ENCODE measurements around the gene GALM. TPM values are rescaled to one million over a fixed set of nuclear protein-coding genes. Genes with fewer than 3 reads are reported as not detected.

The GALM gene
- total and polyA plus RNA-seq, 2 of the 13 experiments (the other 11 are each of a cell fraction or from before 2014, with no cell fraction given): 65.5 to 90.0 TPM

DNA sequence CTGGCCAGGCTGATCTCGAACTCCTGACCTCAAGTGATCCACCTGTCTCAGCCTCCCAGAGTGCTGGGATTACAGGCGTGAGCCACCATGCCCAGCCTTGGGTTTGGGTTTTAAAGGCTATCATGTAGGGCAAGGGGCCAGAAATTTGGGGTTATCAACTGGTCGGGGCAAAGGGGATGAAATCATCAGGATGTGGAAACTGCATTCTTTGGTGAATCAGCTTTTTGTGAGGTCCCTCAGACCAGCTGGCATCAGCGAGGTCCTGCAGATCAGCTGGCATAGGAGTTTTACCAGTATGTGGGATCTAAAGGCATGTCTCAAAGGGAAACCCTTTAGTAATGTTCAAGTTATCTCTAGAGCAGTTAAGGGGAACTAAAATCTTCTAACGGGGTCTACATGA, 105.7 kb downstream of the GALM start:
- Histone ChIP-seq H3K36me3 (replicated peaks in 1 of 2; ENCODE audit: control insufficient read depth in 1 of 2, insufficient read depth in 2 of 2, low read length in 2 of 2) (no peaks in the 10 kb centered on the region), H4K20me1 (ENCODE audit: insufficient read depth, low read length) (no peaks in the 10 kb centered on the region), H3K9me3 (ENCODE audit: low read length) (no peaks in the 10 kb centered on the region), H2AFZ (ENCODE audit: low read length) (no peak overlapping the region), H3K4me3 (replicated peaks in 1 of 3; ENCODE audit: insufficient read depth in 1 of 3, low read depth in 2 of 3, low read length in 3 of 3) (peak overlapping the region in 1 of 3 experiments; percentile 11; a peak in 1 of 6 replicates), H3K9ac (ENCODE audit: insufficient read depth, low read depth, low read length) (0 out of 2 replicates have a peak overlapping the region, but pooled peaks have one; percentile 24), H3K27ac (ENCODE audit: extremely low read length, insufficient read depth, low read length) (no peak overlapping the region), H3K27me3 (ENCODE audit: control insufficient read depth in 1 of 2, insufficient read depth in 2 of 2, low read length in 2 of 2) (no peaks in the 10 kb centered on the region), H3K4me2 (ENCODE audit: low read depth, low read length) (peak overlapping the region; percentile 41), H3K4me1 (ENCODE audit: insufficient read depth, low read length) (peaks cover 54% of the 10 kb centered on the region), H3K79me2 (ENCODE audit: insufficient read depth, low read length) (no peaks in the 10 kb centered on the region)
- TF ChIP-seq YEATS4 (CRISPR knock-in tag; IDR thresholded peaks at IDR 0.05; ENCODE audit: borderline replicate concordance): no peak
- no peak for TF ChIP-seq ZNF264 (CRISPR knock-in tag; IDR thresholded peaks at IDR 0.05)
- TF ChIP-seq REXO4 (CRISPR knock-in tag; IDR thresholded peaks at IDR 0.05; ENCODE audit: borderline replicate concordance): no peak
- no peak for TF ChIP-seq FOXC1 (CRISPR knock-in tag; IDR thresholded peaks at IDR 0.05; ENCODE audit: borderline replicate concordance)
- TF ChIP-seq NFKB2 (CRISPR knock-in tag; IDR thresholded peaks at IDR 0.05; ENCODE audit: borderline replicate concordance): no peak
- TF ChIP-seq RAD51 (IDR thresholded peaks at IDR 0.05; ENCODE audit: borderline replicate concordance): no peak
- no peak for TF ChIP-seq CBX5 (CRISPR knock-in tag; IDR thresholded peaks at IDR 0.05; ENCODE audit: borderline replicate concordance)
- TF ChIP-seq, protein P1, sequence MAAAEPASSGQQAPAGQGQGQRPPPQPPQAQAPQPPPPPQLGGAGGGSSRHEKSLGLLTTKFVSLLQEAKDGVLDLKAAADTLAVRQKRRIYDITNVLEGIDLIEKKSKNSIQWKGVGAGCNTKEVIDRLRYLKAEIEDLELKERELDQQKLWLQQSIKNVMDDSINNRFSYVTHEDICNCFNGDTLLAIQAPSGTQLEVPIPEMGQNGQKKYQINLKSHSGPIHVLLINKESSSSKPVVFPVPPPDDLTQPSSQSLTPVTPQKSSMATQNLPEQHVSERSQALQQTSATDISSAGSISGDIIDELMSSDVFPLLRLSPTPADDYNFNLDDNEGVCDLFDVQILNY (CRISPR knock-in tag; conservative IDR thresholded peaks at IDR 0.05): no peak
- no peak for TF ChIP-seq AFF4 (CRISPR knock-in tag; IDR thresholded peaks at IDR 0.05)
- peak; percentile 31; the same call in 1 of the 2 replicates for TF ChIP-seq TFAP4 (IDR thresholded peaks at IDR 0.05; ENCODE audit: borderline replicate concordance, low read depth)
- TF ChIP-seq CHD2 (IDR thresholded peaks at IDR 0.05; ENCODE audit: low read depth, low read length): no peak
- no peak for TF ChIP-seq ZNF766 (CRISPR knock-in tag; IDR thresholded peaks at IDR 0.05; ENCODE audit: borderline replicate concordance)
- 0 out of 2 replicates have a peak, but pooled peaks have one; percentile 17 for TF ChIP-seq NR2F6 (IDR thresholded peaks at IDR 0.05)
- TF ChIP-seq NR2F6 (CRISPR knock-in tag; IDR thresholded peaks at IDR 0.05): no peak
- TF ChIP-seq MED1 (CRISPR knock-in tag; IDR thresholded peaks at IDR 0.05): no peak
- ChIA-PET POLR2A (interaction anchor here (1.2 to 2.4 kb wide), 2 partner anchors 21 to 353 kb away, joined by 3 to 20 read pairs; partner anchors contain the start of gene SRSF7), CTCF (ENCODE audit: low intra/inter-chr PET ratio, low total read pairs) (no interaction called here)
- DNase-seq (ENCODE audit: low spot score): no peak
- in situ Hi-C loops (cut with HindIII; ENCODE audit: extremely low pct_ligation_motif_present, low pct_unique_long_range_greater_than_20kb) (no loop called here), intact Hi-C loops (cut with micrococcal nuclease; ENCODE audit: unreplicated experiment) (no loop called here)
- FAIRE-seq: no peak
- ATAC-seq: no peak
- no TSS peak for BruUV-seq (replicated peaks)
- WGBS (ENCODE audit: low lambda C conversion rate): 12% methylated on average over 5 of the region's 5 CpGs

Data from HepG2 (cell line).